HepG2 (cell line): ENCODE data around the gene NRL. TPM values are rescaled to one million over a fixed set of nuclear protein-coding genes. Genes with fewer than 3 reads are reported as not detected.

Experiments used
- ATAC-seq: fragments of 200-7000 bp; cut with Tn5 transposase; 3 replicates; pipeline ENCODE4 v1.9.1; 2020; ENCODE audit warnings: mild to moderate bottlenecking, moderate library complexity
- BruUV-seq: library from RNA; stranded (reverse); fragments of 400-500 nt; replicated peaks from 2 replicates; lab custom pipeline; 2021; lab: Mats Ljungman, UMichigan
- CTCF ChIA-PET: fragments of 300-600 bp; formaldehyde crosslinking; extraction: SDS; loops from one replicate; lab custom pipeline; 2021; ENCODE audit warnings: low total read pairs, inconsistent platforms, low intra/inter-chr PET ratio; lab: Yijun Ruan, JAX
- POLR2A ChIA-PET: fragments of 350-600 bp; sonication (Branson Sonifier 250); formaldehyde crosslinking; loops from one replicate; lab custom pipeline; 2020; ENCODE audit warnings: antibody characterized with exemption, inconsistent platforms; lab: Yijun Ruan, JAX
- DNase-seq: peaks from one replicate; pipeline ENCODE4 v3.0.0-alpha.2; 2015; ENCODE audit warnings: low spot score
- FAIRE-seq: peaks from 3 replicates; lab custom pipeline; 2011; peaks lifted over from hg19 to GRCh38; lab: Jason Lieb, UNC
- H2AFZ ChIP-seq: one replicate; pipeline ENCODE4 v1.6.1; 2011; ENCODE audit warnings: low read length, inconsistent platforms
- H3K27ac ChIP-seq: fragments of 300-600 bp; 3 replicates; pipeline ENCODE4 v1.8.0; 2011; ENCODE audit warnings: mixed run types, mild to moderate bottlenecking, mixed read lengths, low read length, inconsistent platforms; ENCODE audit not compliant: insufficient read depth; ENCODE audit errors: extremely low read length
- H3K27me3 ChIP-seq, 2 experiments: fragments of 200-600 bp in 1 of 2; 2 replicates in 1 of 2; 3 replicates in 1 of 2; pipeline versions ENCODE4 v1.6.0 to v1.8.0; 2011; ENCODE audit warnings: low read length in 2 of 2, mild to moderate bottlenecking in 2 of 2, moderate library complexity in 2 of 2, inconsistent platforms in 1 of 2; ENCODE audit not compliant: insufficient read depth in 2 of 2, control insufficient read depth in 1 of 2
- H3K36me3 ChIP-seq, 2 experiments: fragments of 200-600 bp in 1 of 2; replicated peaks in 1 of 2; 2 replicates in 1 of 2; 3 replicates in 1 of 2; pipeline versions ENCODE4 v1.5.1 to v1.8.0; 2011; ENCODE audit warnings: low read length in 2 of 2, inconsistent platforms in 1 of 2; ENCODE audit not compliant: insufficient read depth in 2 of 2, control insufficient read depth in 1 of 2
- H3K4me1 ChIP-seq: 2 replicates; pipeline ENCODE4 v1.5.1; 2012; ENCODE audit warnings: low read length, inconsistent platforms; ENCODE audit not compliant: insufficient read depth
- H3K4me2 ChIP-seq: 2 replicates; pipeline ENCODE4 v1.6.0; 2011; ENCODE audit warnings: low read depth, low read length, inconsistent platforms
- H3K4me3 ChIP-seq, 3 experiments: fragments of 200-600 bp in 1 of 3; sonication (generic), shearing (Covaris generic) in 1 of 3; replicated peaks in 1 of 3; 2 replicates each; pipeline ENCODE4 v1.5.1; 2011 to 2016; ENCODE audit warnings: low read length in 3 of 3, inconsistent platforms in 2 of 3, low read depth in 2 of 3, mild to moderate bottlenecking in 2 of 3, control low read depth in 1 of 3, mixed read lengths in 1 of 3; ENCODE audit not compliant: insufficient read depth in 1 of 3
- H3K79me2 ChIP-seq: one replicate; pipeline ENCODE4 v1.6.1; 2011; ENCODE audit warnings: low read length, inconsistent platforms; ENCODE audit not compliant: insufficient read depth
- H3K9ac ChIP-seq: 2 replicates; pipeline ENCODE4 v1.6.0; 2011; ENCODE audit warnings: mild to moderate bottlenecking, low read depth, low read length, inconsistent platforms; ENCODE audit not compliant: insufficient read depth
- H3K9me3 ChIP-seq: 2 replicates; pipeline ENCODE4 v1.5.1; 2012; ENCODE audit warnings: mild to moderate bottlenecking, low read length
- H4K20me1 ChIP-seq: 2 replicates; pipeline ENCODE4 v1.6.0; 2011; ENCODE audit warnings: inconsistent platforms, mild to moderate bottlenecking, low read length, moderate library complexity; ENCODE audit not compliant: insufficient read depth
- CBX2 ChIP-seq, 2 experiments: fragments of 200-600 bp in 1 of 2; sonication (generic); formaldehyde crosslinking in 1 of 2; IDR thresholded peaks; 2 replicates each; pipeline versions ENCODE4 v1.7.0 to v1.8.1; 2018 to 2022; ENCODE audit warnings: low read depth in 2 of 2, low read length in 1 of 2, mild to moderate bottlenecking in 1 of 2, missing genetic modification reagents in 1 of 2
- GPN1 ChIP-seq: sonication (generic); formaldehyde crosslinking; IDR thresholded peaks from 2 replicates; pipeline ENCODE4 v1.5.1; 2020; ENCODE audit warnings: missing genetic modification reagents, borderline replicate concordance
- REL ChIP-seq: sonication (generic); formaldehyde crosslinking; conservative IDR thresholded peaks from 2 replicates; pipeline ENCODE4 v1.8.0; 2022; ENCODE audit warnings: mild to moderate bottlenecking, missing genetic modification reagents, moderate library complexity
- SRSF1 ChIP-seq: fragments of 200-400 bp; formaldehyde crosslinking; optimal IDR thresholded peaks from 2 replicates; pipeline ENCODE3; 2017; ENCODE audit warnings: mild to moderate bottlenecking, low read depth, low read length, moderate library complexity
- STAT5B ChIP-seq: sonication (generic); formaldehyde crosslinking; IDR thresholded peaks from 2 replicates; pipeline ENCODE4 v1.4.0; 2020; ENCODE audit warnings: missing genetic modification reagents
- ZBTB8A ChIP-seq: sonication (generic); formaldehyde crosslinking; IDR thresholded peaks from 2 replicates; pipeline ENCODE4 v1.4.0; 2020; ENCODE audit warnings: mild to moderate bottlenecking, low read depth, missing genetic modification reagents, borderline replicate concordance
- ZEB1 ChIP-seq: IDR thresholded peaks from 2 replicates; pipeline ENCODE4 v1.6.1; 2012; ENCODE audit warnings: mild to moderate bottlenecking, low read depth, inconsistent platforms; ENCODE audit not compliant: insufficient replicate concordance
- ZMAT3 ChIP-seq: sonication (generic); formaldehyde crosslinking; conservative IDR thresholded peaks from 2 replicates; pipeline ENCODE4 v1.7.0; 2021; ENCODE audit warnings: missing genetic modification reagents
- ZNF121 ChIP-seq: sonication (generic); formaldehyde crosslinking; IDR thresholded peaks from 2 replicates; pipeline ENCODE4 v1.5.0; 2020; ENCODE audit warnings: mild to moderate bottlenecking, missing genetic modification reagents
- ZNF335 ChIP-seq: sonication (generic); formaldehyde crosslinking; IDR thresholded peaks from 2 replicates; pipeline ENCODE4 v1.4.0; 2020; ENCODE audit warnings: missing genetic modification reagents
- WGBS: methylation state at CpG from one replicate; pipeline ENCODE4 v1.1.6; 2017; ENCODE audit warnings: low lambda C conversion rate; 5-methylcytosine and 5-hydroxymethylcytosine counted together
- in situ Hi-C: cut with HindIII; loops from 2 replicates; pipeline ENCODE4 v1.10.0; 2017; ENCODE audit warnings: low pct_unique_long_range_greater_than_20kb; ENCODE audit not compliant: extremely low pct_ligation_motif_present
- intact Hi-C: fragments of 100-400 bp; cut with micrococcal nuclease; formaldehyde crosslinking; loops from one replicate; pipeline ENCODE4 v1.10.0; 2022; ENCODE audit not compliant: unreplicated experiment
- polyA plus RNA-seq, 8 experiments: library from polyadenylated mRNA; depleted of rRNA in 3 of 8; stranded (reverse) in 7 of 8; unstranded in 1 of 8; fragments of >200 nt; fragmentation: Illumina TruSeq in 4 of 8; extraction: Trizol in 4 of 8; gene quantifications; 2 replicates each; pipeline versions ENCODE4 v1.2.1 to v1.2.3, GENCODE V29; 2011 to 2016; ENCODE audit warnings: low read depth in 4 of 8, missing spikeins in 1 of 8, mixed read lengths in 1 of 8; ENCODE audit not compliant: insufficient read depth in 1 of 8
- total RNA-seq, 5 experiments: library from RNA; depleted of rRNA; stranded (reverse); fragments of >200 nt; fragmentation: Illumina TruSeq; extraction: Trizol; gene quantifications; 2 replicates each; pipeline ENCODE4 v1.2.3, GENCODE V29; 2016; ENCODE audit warnings: low read depth in 1 of 5
- TF ChIP-seq, protein P1 (sequence below): conservative IDR thresholded peaks from 2 replicates; pipeline ENCODE4 v1.6.1; 2018; ENCODE audit warnings: missing genetic modification reagents
- TF ChIP-seq, protein P2 (sequence below): fragments of 450-650 bp; IDR thresholded peaks from 2 replicates; pipeline ENCODE4 v1.6.1; 2017; ENCODE audit warnings: mild to moderate bottlenecking
- TF ChIP-seq, protein P3 (sequence below): sonication (generic); formaldehyde crosslinking; IDR thresholded peaks from 2 replicates; pipeline ENCODE4 v1.4.0; 2020; ENCODE audit warnings: mild to moderate bottlenecking, missing genetic modification reagents, borderline replicate concordance
- TF ChIP-seq, protein P4 (sequence below): IDR thresholded peaks from 2 replicates; pipeline ENCODE4 v1.6.1; 2016; ENCODE audit warnings: mild to moderate bottlenecking

NRL gene
- total and polyA plus RNA-seq, 2 of the 13 experiments (the other 11 are each of a cell fraction or from before 2014, with no cell fraction given), result 2.5 to 4.7 TPM

DNA sequence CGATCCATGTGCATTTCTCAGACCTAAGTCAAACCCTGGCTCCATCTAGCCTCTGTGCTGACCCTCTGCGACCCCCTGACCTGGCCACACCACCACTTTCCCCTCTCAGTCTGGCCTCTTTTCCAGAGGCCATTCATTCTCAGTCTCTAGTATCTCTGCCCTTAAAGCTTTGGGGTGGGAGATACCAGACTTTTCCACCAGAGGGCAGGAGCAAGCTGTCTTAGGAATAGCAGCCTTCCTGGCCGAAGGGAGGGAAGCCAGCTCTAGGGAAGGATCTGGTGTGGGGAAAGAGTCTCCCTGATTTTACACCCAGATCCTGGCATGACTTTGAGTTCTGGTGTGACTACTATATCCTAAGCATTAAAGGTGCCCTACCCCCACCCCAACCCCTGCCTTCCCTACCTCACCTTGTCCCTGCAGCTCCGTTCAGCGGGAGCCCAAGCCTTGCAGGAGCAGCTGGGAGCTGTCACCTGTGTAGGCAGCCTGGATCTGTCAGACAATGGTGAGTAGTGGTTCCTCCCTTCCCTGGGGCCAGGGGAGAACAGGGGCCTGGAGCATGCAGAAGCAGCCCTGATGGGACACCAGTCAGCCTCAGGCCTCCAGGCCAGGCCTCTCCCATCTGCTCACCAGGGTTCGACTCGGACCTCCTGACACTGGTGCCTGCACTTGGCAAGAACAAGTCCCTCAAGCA, 56.3 kb downstream of the NRL start (continued):
- TF ChIP-seq, protein P1, sequence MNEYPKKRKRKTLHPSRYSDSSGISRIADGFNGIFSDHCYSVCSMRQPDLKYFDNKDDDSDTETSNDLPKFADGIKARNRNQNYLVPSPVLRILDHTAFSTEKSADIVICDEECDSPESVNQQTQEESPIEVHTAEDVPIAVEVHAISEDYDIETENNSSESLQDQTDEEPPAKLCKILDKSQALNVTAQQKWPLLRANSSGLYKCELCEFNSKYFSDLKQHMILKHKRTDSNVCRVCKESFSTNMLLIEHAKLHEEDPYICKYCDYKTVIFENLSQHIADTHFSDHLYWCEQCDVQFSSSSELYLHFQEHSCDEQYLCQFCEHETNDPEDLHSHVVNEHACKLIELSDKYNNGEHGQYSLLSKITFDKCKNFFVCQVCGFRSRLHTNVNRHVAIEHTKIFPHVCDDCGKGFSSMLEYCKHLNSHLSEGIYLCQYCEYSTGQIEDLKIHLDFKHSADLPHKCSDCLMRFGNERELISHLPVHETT (CRISPR knock-in tag), result 0 out of 2 replicates have a peak, but pooled peaks have one; percentile 47
- TF ChIP-seq ZBTB8A (CRISPR knock-in tag) (no peak), ZNF335 (CRISPR knock-in tag) (peak; percentile 90), CBX2 (IDR thresholded peaks at IDR 0.05; ENCODE audit: low read depth, low read length) (no peak), CBX2 (CRISPR knock-in tag; IDR thresholded peaks at IDR 0.05; ENCODE audit: low read depth) (no peak), GPN1 (CRISPR knock-in tag) (no peak; the same call in 1 of the 2 replicates), ZEB1 (no peak)
- TF ChIP-seq, all 625 proteins: peak for 170

DNA sequence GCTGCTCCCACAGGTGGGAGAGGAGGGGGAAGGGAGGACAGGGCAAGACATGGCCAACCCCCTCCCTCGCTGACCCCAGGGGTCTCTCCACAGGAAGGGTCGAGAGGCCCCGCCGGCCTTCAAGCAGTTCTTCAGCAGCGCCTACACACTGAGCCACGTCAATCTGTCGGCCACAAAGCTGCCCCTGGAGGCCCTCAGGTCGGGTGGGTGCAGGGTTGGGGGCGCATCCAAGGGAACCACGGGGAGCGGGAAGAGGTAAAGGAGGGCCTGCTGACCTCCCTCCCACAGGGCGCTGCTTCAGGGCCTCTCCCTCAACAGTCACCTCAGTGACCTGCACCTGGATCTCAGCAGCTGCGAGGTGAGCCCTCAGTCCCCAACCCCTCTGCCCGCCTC, 56.9 kb downstream of the NRL start:
- FAIRE-seq (no peak), ATAC-seq (peak; percentile 12), DNase-seq (no peak)
- Histone ChIP-seq H3K27ac (no peak overlapping the region), H3K9me3 (no peaks in the 10 kb centered on the region), H3K36me3 (no peaks in the 10 kb centered on the region), H3K4me2 (peak overlapping the region; percentile 13; the same call in 1 of the 2 replicates), H3K27me3 (peaks cover 20 to 53% of the 10 kb centered on the region in 2 experiments; a peak in 4 of 5 replicates), H2AFZ (no peak overlapping the region), H3K4me1 (peaks cover 46% of the 10 kb centered on the region), H3K4me3 (no peak overlapping the region), H3K79me2 (no peaks in the 10 kb centered on the region), H3K9ac (no peak overlapping the region), H4K20me1 (no peaks in the 10 kb centered on the region)
- WGBS, result 22% methylated on average over 14 of the region's 14 CpGs
- intact Hi-C loops, result loop anchor here (1.0 to 2.0 kb wide), 5 partner anchors 32 to 239 kb away; partner anchors contain the start of gene IRF9
- in situ Hi-C loops, result loop anchor here (5.0 kb wide), 2 partner anchors 34 to 104 kb away; partner anchors contain the start of genes IRF9 and PCK2
- ChIA-PET POLR2A (interaction anchor here (0.8 to 9.6 kb wide), 25 partner anchors 9 to 250 kb away, joined by 3 to 226 read pairs (median 8); partner anchors contain the start of genes CHMP4A, CIDEB, DCAF11 and DHRS1), CTCF (interaction anchor here (1.2 to 5.4 kb wide), 8 partner anchors 23 to 240 kb away, joined by 3 to 109 read pairs (median 12); partner anchors contain the start of genes IRF9 and PCK2)
- BruUV-seq, result no TSS peak
- TF ChIP-seq SRSF1, result no peak
- TF ChIP-seq ZNF121 (CRISPR knock-in tag), result no peak
- no peak for TF ChIP-seq ZMAT3 (CRISPR knock-in tag)
- TF ChIP-seq, protein P2, sequence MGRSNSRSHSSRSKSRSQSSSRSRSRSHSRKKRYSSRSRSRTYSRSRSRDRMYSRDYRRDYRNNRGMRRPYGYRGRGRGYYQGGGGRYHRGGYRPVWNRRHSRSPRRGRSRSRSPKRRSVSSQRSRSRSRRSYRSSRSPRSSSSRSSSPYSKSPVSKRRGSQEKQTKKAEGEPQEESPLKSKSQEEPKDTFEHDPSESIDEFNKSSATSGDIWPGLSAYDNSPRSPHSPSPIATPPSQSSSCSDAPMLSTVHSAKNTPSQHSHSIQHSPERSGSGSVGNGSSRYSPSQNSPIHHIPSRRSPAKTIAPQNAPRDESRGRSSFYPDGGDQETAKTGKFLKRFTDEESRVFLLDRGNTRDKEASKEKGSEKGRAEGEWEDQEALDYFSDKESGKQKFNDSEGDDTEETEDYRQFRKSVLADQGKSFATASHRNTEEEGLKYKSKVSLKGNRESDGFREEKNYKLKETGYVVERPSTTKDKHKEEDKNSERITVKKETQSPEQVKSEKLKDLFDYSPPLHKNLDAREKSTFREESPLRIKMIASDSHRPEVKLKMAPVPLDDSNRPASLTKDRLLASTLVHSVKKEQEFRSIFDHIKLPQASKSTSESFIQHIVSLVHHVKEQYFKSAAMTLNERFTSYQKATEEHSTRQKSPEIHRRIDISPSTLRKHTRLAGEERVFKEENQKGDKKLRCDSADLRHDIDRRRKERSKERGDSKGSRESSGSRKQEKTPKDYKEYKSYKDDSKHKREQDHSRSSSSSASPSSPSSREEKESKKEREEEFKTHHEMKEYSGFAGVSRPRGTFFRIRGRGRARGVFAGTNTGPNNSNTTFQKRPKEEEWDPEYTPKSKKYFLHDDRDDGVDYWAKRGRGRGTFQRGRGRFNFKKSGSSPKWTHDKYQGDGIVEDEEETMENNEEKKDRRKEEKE, result no peak
- no peak for TF ChIP-seq STAT5B
- no peak for TF ChIP-seq REL (CRISPR knock-in tag)
- TF ChIP-seq, protein P3, sequence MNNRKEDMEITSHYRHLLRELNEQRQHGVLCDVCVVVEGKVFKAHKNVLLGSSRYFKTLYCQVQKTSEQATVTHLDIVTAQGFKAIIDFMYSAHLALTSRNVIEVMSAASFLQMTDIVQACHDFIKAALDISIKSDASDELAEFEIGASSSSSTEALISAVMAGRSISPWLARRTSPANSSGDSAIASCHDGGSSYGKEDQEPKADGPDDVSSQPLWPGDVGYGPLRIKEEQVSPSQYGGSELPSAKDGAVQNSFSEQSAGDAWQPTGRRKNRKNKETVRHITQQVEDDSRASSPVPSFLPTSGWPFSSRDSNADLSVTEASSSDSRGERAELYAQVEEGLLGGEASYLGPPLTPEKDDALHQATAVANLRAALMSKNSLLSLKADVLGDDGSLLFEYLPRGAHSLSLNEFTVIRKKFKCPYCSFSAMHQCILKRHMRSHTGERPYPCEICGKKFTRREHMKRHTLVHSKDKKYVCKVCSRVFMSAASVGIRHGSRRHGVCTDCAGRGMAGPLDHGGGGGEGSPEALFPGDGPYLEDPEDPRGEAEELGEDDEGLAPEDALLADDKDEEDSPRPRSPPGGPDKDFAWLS (CRISPR knock-in tag), result no peak
- TF ChIP-seq, protein P4, sequence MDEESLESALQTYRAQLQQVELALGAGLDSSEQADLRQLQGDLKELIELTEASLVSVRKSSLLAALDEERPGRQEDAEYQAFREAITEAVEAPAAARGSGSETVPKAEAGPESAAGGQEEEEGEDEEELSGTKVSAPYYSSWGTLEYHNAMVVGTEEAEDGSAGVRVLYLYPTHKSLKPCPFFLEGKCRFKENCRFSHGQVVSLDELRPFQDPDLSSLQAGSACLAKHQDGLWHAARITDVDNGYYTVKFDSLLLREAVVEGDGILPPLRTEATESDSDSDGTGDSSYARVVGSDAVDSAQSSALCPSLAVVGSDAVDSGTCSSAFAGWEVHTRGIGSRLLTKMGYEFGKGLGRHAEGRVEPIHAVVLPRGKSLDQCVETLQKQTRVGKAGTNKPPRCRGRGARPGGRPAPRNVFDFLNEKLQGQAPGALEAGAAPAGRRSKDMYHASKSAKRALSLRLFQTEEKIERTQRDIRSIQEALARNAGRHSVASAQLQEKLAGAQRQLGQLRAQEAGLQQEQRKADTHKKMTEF (CRISPR knock-in tag), result no peak
